Activated T-cell treated with anti-CD3 and anti-CD28 coated beads, Interleukin-2, amount 50 U/mL, for 48 hours (primary cell): ENCODE measurements around the gene POPDC2.

Source experiments
- DNase-seq, 2 experiments: peaks; one replicate each; pipeline ENCODE4 v3.0.0-alpha.2; 2020

The POPDC2 gene

GRCh38 chr3:119669906-119670570 is 9.6 kb upstream of the POPDC2 start:
- no peak for DNase-seq

GRCh38 chr3:119665954-119666559 is 5.7 kb upstream of the POPDC2 start:
- DNase-seq = no peak

GRCh38 chr3:119664850-119665379 is 4.5 kb upstream of the POPDC2 start:
- DNase-seq = no peak

- no peak for DNase-seq
These were observed 4.0 kb upstream of the POPDC2 start for GRCh38 chr3:119664370-119664769.

- no peak for DNase-seq
These were observed 3.5 kb upstream of the POPDC2 start for GRCh38 chr3:119663885-119664284.

GRCh38 chr3:119662604-119663373 is 2.4 kb upstream of the POPDC2 start:
- no peak for DNase-seq

- DNase-seq = no peak
These were observed 640 bp downstream of the POPDC2 start for GRCh38 chr3:119659606-119660291.

- DNase-seq = no peak
These were observed 1.4 kb downstream of the POPDC2 start for GRCh38 chr3:119658994-119659393.

GRCh38 chr3:119657887-119658702 is 2.3 kb downstream of the POPDC2 start:
- DNase-seq = no peak

- DNase-seq = no peak
These were observed 6.5 kb downstream of the POPDC2 start for GRCh38 chr3:119653876-119654275.

- DNase-seq = no peak
These were observed 7.9 kb downstream of the POPDC2 start for GRCh38 chr3:119652306-119653033.

- DNase-seq = no peak
These were observed 10.6 kb downstream of the POPDC2 start for GRCh38 chr3:119649761-119650160.

GRCh38 chr3:119647843-119648575 is 12.4 kb downstream of the POPDC2 start:
- DNase-seq = no peak

- no peak for DNase-seq
These were observed 13.2 kb downstream of the POPDC2 start for GRCh38 chr3:119647171-119647570.

- no peak for DNase-seq
These were observed 14.6 kb downstream of the POPDC2 start for GRCh38 chr3:119645813-119646212.

- DNase-seq = no peak
These were observed 15.9 kb downstream of the POPDC2 start for GRCh38 chr3:119644481-119644880.

GRCh38 chr3:119643528-119643927 is 16.9 kb downstream of the POPDC2 start:
- no peak for DNase-seq

- DNase-seq = peak; percentile 36 to 47
These were observed 17.5 kb downstream of the POPDC2 start for GRCh38 chr3:119642746-119643473.

GRCh38 chr3:119641416-119641815 is 19.0 kb downstream of the POPDC2 start:
- DNase-seq = no peak
